ENCODE data around the gene ZEB2.

GRCh38 chr2:144354953-144355352, 165.0 kb downstream of the ZEB2 start:
- TF ChIP-seq CTCF (IDR thresholded peaks at IDR 0.05) (no peak), POLR2A (IDR thresholded peaks at IDR 0.05) (no peak)

Data from adrenal gland (tissue), 5 donors.